ENCODE results near the gene PPP4R4.

DNA sequence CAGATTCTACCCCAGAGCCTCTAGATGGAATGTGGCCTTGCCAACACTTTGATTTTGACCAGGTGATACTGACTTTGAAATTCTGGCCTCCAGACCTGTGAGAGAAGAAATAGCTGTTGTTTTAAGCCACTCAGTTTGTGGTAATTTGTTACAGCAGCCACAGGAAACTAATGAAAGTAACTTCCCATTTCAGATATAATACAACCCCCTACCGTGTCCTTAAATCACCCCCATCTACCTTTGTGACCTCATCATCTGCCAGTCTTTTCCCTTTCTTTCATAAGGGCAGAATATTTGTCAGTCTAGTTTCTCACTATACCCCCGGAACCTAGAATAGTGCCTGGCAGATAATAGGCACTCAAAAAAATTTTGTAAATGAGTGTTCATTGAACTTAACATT is 39.6 kb downstream of the PPP4R4 start:
- TF ChIP-seq, protein P1, sequence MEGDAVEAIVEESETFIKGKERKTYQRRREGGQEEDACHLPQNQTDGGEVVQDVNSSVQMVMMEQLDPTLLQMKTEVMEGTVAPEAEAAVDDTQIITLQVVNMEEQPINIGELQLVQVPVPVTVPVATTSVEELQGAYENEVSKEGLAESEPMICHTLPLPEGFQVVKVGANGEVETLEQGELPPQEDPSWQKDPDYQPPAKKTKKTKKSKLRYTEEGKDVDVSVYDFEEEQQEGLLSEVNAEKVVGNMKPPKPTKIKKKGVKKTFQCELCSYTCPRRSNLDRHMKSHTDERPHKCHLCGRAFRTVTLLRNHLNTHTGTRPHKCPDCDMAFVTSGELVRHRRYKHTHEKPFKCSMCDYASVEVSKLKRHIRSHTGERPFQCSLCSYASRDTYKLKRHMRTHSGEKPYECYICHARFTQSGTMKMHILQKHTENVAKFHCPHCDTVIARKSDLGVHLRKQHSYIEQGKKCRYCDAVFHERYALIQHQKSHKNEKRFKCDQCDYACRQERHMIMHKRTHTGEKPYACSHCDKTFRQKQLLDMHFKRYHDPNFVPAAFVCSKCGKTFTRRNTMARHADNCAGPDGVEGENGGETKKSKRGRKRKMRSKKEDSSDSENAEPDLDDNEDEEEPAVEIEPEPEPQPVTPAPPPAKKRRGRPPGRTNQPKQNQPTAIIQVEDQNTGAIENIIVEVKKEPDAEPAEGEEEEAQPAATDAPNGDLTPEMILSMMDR (IDR thresholded peaks at IDR 0.05 in 8 of 11, conservative IDR thresholded peaks at IDR 0.05 in 3 of 11) = no peak
- TF ChIP-seq POLR2AphosphoS5 (IDR thresholded peaks at IDR 0.05) = no peak

All from spleen (tissue), 7 donors.